ENCODE measurements around the gene HTRA3. TPM values are rescaled to one million over a fixed set of nuclear protein-coding genes. Genes with fewer than 3 reads are reported as not detected.

HTRA3 gene
- total and polyA plus RNA-seq, 4 donors = 0.36 to 1.2 (median 1.1) TPM

GRCh38 chr4:8338351-8338961 lies 68.9 kb downstream of the HTRA3 start:
- H3K4me1 ChIP-seq (ENCODE audit: control insufficient read depth in 4 of 4, insufficient read depth in 4 of 4, low read length in 3 of 4) = no peaks in the 10 kb centered on the region
- H3K9me3 ChIP-seq (ENCODE audit: control insufficient read depth in 4 of 4, low read length in 3 of 4) = no peaks in the 10 kb centered on the region
- no peak overlapping the region for H3K9ac ChIP-seq (ENCODE audit: low read depth in 1 of 2, low read length in 2 of 2)
- no peaks in the 10 kb centered on the region for H3K27me3 ChIP-seq (ENCODE audit: control insufficient read depth in 4 of 4, insufficient read depth in 4 of 4, low read length in 3 of 4)
- TF ChIP-seq CTCF (IDR thresholded peaks at IDR 0.05; ENCODE audit: low read depth, low read length, missing input control) = no peak
- no peak for TF ChIP-seq FOXA2 (IDR thresholded peaks at IDR 0.05)
- TF ChIP-seq GABPA (IDR thresholded peaks at IDR 0.05 in 1 of 2, conservative IDR thresholded peaks at IDR 0.05 in 1 of 2) = no peak
- no peak for TF ChIP-seq JUND (IDR thresholded peaks at IDR 0.05)
- no peak for TF ChIP-seq HNF4G (IDR thresholded peaks at IDR 0.05)
- no peak for TF ChIP-seq ATF3 (IDR thresholded peaks at IDR 0.05)
- no peak for TF ChIP-seq MAX (IDR thresholded peaks at IDR 0.05)
- no peak for TF ChIP-seq HNF4A (conservative IDR thresholded peaks at IDR 0.05)
- TF ChIP-seq ZBTB33 (IDR thresholded peaks at IDR 0.05) = no peak
- TF ChIP-seq RXRA (IDR thresholded peaks at IDR 0.05) = no peak
- TF ChIP-seq EGR1 (IDR thresholded peaks at IDR 0.05; ENCODE audit: low read depth in 2 of 2) = no peak
- TF ChIP-seq REST (IDR thresholded peaks at IDR 0.05) = no peak
- no peak for TF ChIP-seq NR2F2 (IDR thresholded peaks at IDR 0.05)
- TF ChIP-seq RAD21 (IDR thresholded peaks at IDR 0.05) = no peak
- TF ChIP-seq SP1 (IDR thresholded peaks at IDR 0.05) = no peak
- TF ChIP-seq TAF1 (conservative IDR thresholded peaks at IDR 0.05) = no peak
- WGBS = 40% methylated on average over 4 of the region's 4 CpGs
- H3K4me3 ChIP-seq (ENCODE audit: low read depth in 1 of 3, low read length in 3 of 3) = no peak overlapping the region
- H3K27ac ChIP-seq (ENCODE audit: low read depth in 1 of 2, low read length in 2 of 2) = no peak overlapping the region
- no peak for DNase-seq (ENCODE audit: low spot score)
- H3K36me3 ChIP-seq (ENCODE audit: control insufficient read depth in 4 of 4, insufficient read depth in 3 of 4, low read depth in 1 of 4, low read length in 3 of 4) = no peaks in the 10 kb centered on the region

Measured in liver (tissue), 9 donors.